Activated CD4-positive, alpha-beta T cell treated with anti-CD3 and anti-CD28 coated beads, Interleukin-2, amount 50 U/mL, for 48 hours (primary cell): ENCODE measurements around the gene GPANK1.

Experiments used
- DNase-seq, 2 experiments: peaks; one replicate each; pipeline ENCODE4 v3.0.0-alpha.2; 2020

The GPANK1 gene

DNA sequence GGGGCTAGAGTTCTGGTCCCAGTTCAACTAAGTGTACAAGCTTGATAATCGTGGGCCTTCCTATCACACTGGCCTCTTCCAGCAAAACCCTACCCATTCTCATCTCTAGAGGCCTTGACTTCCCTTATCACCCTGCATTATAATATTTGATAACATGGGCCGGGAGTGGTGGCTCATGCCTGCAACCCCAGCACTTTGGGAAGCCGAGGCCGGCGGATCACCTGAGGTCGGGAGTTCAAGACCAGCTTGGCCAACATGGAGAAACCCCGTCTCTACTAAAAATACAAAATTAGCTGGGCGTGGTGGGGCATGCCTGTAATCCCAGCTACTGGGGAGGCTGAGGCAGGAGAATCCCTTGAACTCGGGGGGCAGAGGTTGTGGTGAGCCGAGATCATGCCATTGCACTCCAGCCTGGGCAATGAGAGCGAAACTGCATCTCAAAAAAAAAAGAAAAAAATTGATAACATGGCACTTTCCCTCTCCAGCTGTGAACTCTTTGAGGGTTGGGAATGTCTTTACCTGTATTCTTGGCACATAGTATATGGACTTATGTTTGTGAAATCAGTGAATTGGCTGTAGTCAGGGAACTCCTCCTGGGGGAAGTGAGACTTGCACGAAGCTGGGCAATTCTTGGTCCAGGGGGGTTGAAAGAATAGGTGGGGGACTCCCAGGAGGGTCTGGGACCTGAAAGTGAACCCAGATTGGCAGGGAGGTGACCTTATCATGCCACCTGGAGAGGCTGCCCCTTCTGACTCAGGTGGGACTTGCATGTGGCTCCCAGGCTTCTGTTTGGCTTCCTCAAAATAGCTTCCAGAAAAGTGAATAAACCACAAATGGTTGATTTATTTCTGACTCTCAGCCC lies 3.3 kb downstream of the GPANK1 start:
- no peak for DNase-seq

DNA sequence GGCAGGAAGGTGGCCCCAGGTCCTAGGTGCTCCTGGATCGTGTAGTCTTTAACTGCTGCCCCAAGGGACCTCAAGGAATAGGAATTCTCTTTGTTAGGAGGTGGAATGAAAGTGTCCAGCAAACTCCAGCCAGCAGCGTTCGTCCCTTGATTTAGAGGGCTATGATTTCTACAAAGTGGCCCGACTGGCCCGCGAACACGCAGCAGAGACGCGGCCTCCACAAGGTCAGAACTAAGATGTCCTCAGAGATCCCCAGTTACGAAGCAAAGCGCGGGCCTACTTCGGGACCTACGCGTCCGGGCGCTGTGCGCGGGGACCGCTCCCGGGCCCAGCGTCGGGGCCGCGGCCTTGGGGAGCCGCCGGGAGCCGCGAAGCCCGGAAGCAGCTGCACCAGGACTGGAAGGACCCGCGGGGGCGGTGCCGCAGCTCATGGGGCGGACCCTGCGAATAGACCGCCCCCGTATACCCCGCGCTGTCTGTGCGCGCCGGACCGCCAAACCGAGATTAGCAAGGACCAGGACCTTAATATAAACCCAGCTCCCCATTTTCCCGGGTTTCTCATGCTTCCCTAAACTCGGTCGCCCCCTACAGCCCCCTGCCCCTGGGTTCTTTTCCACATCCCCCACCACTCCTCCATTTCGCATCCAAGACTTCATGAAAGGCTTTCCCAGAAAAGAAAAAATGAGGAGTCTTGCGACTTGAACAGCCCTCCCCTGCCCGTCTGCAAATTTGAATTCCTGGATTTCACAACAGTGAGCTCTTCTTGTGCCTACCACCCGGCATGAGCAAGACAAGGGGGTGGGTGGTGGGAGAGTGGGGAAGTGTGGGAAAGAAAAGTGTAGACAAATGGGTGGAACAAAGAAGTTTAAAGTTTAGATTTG lies 4.2 kb downstream of the GPANK1 start, which contains the start of gene C6orf47:
Gene C6orf47 (minus strand): TSS at position 398 of the 881 bp plus-strand sequence. CDS start 831 bp downstream, outside the sequence.
- DNase-seq, result peak; percentile 78 to 84

DNA sequence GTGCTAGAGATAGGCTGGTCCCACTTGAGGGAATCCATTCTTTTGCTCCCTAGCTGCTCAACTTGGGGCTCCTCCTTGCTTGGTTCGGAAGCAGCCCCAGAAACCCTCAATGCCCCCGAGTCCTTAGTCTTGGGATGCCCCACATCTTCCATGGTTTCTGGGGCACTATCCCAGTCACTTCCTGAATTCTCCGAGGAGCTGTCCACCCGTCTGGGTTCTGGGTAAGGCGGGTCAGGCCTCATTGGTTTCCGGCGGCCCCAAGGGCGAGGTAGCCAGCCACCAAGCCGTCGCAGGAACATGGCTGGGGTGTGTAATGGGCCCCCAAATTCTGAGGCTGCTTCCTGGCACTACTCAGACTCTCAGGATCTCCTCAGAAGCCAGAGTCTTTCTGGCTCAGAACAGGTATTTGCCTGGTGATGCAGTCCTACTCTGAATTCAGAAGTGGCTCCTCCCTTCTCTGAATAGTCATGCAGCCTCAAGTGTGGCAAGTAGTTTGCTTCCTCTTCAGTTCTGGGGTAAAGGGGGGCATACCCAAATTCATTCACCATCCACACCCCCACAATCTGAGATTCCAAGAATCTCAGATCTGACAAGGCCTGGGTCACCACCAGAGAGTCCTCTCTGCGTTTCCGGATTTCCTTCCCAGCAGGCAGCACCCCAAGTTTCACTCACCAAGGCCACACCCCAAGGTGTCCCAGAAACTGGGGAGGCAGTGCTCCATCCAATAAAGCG lies 5.0 kb downstream of the GPANK1 start:
- peak; percentile 51 to 66 for DNase-seq

DNA sequence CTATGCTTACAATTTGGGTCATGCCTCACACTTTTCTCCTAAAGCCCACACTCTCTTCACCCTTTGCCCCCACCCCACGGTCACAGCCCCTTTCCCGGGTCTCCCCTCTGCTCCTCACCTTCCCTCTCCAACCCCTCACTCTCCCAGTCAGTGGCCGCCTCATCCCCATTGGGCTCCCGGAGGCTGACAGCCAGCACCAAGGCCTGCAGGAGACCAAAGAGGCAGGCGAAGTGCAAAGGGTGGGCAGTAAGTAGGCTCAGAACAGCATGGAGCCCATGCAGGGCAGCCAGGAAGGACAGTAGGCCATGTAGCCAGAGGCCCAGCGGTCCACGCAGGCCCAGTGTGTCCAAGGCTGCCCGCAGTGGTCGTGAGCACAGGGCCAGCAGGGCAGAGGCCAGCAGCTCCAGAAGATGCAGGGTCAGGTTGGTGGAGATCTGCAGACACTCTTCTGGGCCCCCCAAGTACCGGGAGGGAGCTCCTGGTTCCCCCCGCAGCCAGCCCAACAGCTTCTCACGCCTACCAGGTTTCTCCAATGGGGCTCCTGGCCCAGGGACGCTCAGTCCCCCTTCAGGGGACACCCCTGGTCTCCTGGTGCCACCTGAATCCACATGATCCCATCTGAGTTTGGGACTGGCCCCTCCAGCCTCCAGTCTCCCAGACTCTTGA lies 5.7 kb downstream of the GPANK1 start:
- no peak for DNase-seq

DNA sequence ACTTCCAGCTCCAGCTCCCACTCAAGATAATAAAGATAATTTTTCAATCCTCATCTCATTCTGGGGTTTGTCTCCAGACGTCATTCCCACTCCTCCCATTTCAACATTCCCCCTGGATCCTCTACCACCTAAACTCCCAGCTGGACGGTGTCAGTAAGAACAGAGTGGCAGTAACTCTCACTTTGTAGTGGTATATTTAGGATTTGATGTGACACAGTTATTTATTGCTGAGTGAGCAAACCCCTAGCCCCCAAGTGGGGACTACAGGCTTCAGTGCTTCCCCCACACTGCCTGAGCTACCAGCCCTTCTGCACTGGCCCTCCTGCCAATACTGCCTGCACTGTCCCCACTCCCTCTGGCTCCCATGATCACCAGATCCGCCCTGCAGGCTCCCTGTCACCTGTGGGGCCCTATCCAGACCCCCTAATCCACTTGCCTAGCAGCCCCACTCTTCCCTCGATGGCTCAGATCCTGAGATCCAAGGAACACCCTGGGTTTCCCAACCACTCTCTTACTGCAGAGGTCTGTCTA lies 6.6 kb downstream of the GPANK1 start:
- DNase-seq, result no peak

DNA sequence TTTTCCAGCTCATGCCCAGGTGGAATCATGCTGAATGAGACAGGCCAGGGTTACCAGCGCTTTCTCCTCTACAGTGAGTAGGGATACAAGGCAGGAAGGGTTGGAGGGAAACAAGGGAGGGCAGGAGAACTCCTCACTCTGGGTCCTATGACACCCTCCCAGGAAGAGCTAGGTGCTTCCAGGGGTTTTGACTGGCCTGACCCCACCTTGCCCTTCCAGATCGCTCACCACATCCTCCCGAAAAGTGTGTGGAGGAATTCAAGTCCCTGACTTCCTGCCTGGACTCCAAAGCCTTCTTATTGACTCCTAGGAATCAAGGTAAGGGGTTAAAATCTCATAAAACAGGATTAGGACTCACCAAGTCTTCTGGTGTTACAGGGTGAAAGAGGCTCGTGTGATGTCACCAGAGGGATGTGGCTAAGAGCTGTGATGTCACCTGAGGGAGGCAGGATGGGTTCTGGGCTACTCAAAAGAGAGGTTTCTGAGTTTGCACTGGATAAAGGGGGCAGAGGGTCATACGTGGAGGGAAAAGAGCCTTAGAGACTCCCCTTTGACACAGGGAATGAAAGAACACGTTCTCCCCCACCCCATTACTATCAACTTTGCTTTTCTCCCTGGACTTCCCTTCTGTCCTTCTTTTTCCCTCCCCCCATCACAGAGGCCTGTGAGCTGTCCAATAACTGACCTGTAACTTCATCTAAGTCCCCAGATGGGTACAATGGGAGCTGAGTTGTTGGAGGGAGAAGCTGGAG lies 7.2 kb downstream of the GPANK1 start:
- DNase-seq, result peak in 1 of 2 experiments; percentile 36

DNA sequence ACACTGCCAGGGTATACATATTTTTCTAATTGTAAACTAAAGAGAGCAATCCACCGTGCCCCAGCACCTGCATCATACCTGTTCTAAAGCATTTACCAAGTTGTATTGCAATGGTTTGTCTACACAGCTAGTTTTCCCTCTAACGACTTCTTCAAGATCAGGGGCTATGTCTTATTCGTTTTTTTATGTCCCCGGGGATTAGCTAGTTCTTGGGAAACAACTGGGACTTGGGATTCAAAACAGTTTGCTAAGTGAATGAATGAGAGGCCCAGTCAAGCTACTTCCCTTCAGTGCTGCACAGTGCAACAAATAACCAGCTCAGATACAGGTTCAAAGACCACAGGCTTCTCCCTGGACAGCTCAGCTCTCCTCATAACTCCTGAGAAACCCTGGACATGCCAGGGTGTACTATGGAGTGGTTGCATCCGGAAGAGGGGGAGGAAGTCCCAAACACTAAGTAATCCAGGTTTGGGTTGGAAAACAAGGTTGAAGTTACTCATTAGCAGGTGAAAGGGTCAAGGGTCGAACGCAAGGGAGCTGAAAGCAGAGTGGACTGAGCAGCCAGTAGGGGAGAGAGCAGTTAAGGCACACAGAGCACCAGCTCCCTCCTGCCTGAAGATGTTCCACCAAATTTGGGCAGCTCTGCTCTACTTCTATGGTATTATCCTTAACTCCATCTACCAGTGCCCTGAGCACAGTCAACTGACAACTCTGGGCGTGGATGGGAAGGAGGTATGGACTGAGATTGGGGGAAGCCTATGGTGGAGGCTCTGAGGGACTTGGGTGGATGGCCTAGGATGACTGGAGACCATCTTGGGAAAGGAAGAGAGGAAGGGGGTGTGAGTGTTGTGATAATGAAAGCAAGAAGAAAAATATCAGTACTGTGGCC lies 9.2 kb downstream of the GPANK1 start, which contains the start of gene APOM:
Gene APOM (plus strand): TSS at position 546 of the 889 bp plus-strand sequence. CDS start 73 bp downstream, at position 619.
- no peak for DNase-seq

DNA sequence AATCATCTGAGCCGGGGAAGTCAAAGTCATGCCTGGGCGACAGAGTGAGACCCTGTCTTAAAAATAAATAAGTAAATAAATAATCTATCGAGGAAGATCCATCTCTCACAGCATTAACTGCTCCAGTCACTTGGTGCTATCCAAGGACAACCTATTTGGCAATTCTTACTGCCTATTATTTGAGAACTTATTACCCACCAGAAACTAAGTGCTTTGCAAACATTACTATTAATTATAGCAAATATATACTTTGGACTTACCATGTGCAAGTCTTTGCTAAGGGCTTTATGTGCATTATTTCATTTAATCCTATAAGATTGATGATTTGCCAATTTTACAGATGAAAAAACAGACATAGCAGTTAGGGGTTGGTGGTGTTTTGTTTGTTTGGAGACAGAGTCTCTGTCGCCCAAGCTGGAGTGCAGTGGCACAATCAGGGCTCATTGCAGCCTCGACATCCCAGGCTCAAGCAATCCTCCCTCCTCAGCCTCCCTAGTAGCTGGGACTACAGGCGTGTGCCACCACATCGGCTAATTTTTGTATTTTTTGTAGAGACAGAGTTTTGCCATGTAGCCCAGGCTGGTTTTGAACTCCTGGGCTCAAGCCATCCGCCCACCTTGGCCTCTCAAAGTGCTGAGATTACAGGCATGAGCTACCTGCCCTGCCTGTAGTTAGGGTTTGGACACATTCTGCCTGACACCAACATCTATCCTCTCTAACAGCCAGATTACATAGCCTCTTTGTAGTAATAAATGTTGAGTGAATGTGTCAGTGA lies 10.0 kb downstream of the GPANK1 start:
- no peak for DNase-seq

DNA sequence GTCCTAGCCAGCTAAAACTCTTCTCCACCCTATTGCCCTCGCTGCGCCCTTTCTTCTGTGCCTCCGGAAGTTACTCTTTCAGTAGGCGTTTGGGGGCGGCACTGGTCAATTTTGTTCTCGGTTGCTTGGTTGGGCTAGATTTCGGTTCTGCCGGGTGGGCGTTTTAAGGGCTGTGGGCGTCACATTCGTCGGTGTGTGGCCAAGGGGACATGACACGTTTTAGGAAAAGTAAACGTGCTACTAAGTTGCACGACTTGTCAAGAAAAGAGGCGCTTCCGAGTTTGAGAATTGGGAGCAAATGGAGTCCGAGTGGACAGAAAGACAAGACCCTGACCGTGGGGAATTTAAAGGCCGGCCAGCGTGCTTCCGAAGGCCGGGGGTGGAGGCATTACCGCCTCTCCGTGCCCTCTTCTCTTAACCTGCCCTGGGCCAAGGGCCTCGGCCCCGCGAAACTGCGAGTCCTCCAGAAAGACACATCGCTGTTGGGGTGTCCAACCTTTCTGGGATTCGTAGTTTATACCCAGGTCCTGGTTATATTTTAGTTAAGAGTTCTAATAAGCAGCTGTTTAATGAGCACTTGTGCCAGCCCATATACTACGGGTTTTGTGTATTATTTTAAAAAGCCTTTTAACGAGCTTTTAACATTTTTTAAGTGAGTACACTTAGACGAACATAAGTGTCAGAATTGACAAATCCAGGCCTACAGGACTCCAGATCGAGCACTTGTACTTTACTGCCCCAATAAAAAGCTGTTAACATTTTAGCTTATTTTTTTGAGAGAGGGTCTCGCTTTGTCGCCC lies 11.7 kb downstream of the GPANK1 start:
- peak in 1 of 2 experiments; percentile 89 for DNase-seq

DNA sequence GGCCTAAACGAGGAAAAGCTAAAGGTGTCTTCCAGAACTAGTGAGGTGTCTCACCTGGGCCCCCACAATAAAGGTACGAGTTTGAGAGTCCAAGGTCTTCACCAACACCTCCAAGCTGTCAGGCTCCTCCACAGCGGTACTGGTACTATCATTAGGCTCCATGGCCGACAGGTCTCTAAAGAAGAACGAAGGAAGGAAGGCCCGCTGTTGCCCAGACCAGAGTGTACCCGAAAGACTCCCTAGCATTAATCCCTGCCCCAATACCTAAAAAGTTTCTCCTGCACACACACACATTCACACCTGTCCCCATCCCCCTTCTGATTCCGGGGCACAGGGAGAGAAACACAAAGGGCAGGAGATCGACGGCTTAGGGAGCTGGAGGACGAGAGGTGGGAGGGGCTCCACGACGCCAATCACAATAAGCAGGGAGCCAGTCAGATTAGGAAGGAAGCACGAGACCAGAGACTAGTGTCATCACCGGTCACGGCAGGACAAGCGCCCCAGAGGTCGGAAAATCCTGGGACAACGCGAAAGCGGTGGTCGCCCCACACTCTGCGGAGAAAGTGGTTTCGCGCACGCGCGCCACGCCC lies 13.1 kb downstream of the GPANK1 start:
- DNase-seq, result peak in 1 of 2 experiments; percentile 75

DNA sequence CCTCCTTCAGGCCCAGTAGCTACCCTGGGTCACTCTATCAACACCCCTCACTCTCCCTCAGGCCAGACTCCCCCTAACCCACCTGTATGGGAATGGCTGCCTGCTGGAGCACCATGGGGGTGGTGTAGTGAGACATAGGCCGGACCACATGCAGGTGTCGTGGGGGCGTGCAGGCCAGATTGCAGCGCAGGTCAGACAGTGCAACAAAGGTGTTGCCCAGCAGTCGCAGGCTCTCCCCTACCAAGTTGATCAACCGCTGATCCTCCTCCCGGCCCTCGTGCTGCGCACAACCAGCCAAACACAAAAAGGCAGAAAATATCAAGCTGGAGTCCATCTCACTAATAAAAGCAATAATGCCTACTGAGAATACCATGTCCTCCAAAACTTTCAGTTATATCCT lies 19.5 kb downstream of the GPANK1 start:
- no peak for DNase-seq

DNA sequence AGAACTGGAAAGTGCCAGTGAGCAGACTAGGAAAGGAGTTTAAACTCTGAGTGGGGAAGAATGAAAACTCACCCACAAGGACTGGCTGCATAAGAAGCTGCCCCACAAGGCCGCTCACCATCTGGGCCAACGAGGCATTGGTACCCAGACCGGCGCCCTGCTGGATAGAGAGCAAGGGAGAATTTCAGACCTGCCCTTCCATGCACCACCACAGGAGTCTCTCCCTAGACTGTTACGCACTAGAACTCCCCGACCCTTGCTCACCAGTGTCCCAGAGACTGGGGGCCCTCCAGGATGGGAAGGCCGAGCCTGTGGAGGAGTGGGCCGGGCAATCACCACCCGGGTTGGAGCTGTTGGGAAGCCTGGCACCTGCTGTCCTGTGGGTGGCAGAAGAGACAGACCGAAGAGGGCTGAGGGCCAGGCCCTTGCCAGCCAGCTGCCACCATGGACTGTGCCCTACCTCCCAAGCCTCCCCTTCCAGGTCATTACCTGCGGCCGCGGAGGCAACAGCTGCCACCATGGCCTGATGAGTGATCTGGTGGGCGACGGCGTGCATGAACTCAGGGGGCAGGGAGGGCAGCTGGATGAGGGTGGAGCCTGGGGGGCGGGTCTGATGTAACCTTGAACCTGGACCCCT lies 20.9 kb downstream of the GPANK1 start:
- DNase-seq, result no peak

DNA sequence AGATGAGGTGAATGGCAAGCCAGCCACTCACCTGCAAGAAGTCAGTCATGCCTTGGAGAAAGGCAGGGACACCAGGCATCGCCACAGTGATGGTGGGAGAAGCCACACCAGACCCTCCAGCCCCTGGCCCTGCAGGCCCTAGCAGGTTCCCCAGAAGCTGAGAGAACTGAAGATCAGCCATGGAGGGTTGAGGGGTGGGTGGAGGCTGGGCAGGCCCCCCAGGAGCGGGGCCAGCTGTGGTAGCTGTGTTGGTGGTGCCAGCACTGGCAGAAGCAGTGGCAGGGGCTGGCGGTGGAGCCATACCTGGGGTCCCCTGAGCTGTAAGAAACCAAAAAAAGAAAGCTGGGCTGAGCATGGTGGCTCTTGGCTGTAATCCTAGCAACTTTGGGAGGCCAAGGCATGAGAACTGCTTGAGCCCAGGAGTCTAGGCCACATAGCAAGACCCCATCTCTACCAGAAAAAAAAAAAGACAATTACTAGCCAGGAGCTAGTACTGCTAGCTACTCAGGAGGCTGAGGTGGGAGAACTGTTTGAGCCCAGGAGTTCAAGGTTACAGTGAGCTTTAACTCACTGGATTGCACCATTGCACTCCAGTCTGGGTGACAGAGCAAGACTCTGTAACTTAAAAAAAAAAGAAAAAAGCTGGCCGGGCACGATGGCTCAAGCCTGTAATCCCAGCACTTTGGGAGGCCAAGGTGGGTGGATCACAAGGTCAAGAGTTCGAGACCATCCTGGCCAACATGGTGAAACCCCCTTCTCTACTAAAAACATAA lies 21.8 kb downstream of the GPANK1 start:
- DNase-seq, result no peak

DNA sequence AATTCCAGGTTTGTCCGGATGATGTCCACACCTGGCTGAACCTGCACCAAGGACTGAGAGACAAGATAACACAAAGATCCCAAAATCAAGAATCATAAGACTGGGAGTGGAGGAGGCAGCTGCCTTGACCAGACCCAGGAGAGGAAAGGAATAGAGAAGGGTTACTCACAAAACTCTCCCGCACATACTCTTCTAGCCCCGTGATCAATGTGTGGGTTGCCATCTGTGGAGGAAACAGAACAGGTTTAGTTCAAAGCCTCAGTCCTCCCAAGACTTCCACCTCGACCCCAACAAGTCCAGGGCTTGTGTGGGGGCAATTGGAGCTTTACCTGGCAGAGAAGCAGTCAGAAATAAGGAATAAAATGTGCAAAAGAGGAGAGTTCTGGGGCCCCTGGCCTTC lies 23.4 kb downstream of the GPANK1 start:
- DNase-seq, result no peak

DNA sequence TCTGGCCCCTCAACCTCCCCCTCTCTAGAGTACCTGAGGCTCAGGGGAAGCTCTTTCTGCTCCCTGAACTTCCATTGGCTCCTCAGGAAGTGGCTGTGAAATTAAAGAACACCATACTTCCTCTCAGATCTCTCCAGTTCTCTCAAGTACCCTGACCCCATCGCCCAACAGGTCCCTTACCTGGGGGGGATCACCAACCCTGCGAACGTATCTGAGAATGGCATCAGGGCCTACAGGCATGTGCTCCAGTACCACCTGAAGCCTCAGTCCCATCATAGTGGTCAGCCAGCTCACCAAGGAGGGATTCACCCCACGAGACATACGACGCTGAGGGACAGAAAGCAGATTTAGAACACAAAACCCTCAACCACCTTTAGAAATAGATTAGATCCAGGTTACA lies 24.2 kb downstream of the GPANK1 start:
- DNase-seq, result no peak

DNA sequence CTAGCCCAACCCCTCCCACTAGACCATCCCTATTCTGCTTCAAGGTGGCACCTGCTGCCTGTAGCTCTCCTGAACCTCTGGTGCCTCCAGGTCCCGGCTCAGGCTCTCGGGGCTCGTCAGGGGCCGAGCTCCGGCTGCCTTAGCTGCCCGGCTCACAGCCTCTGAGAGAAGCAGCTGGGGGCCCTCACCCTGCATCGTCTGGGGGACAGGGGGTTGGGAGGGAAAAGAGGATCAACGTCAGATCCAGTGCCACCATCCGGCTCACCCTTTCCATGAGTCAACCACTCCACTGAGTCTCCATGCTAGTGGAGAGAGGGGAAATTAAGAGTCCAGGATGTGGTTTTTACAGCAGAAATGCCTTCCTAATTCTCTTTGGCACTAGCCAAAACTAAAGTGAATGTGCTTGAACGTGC lies 25.3 kb downstream of the GPANK1 start:
- peak; percentile 53 to 63 for DNase-seq

DNA sequence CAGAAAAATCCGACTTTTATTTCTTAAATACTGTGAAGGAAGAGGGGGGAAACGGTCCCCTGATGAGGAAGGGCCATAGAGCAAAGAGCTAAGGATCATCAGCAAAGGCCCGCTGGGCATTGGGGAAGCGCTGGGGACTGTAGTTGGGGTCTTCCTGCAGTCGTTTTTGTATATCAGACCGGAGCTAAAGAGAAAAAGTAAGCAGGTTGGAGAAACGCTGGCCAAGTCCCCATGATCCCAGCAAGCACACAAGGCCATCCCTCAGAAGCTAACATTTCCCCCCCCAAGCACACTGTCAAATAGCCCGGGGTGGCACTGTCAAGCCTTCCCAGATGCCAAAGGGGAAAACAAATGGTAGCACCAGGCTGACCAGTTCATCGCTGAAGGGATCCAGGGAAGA lies 25.8 kb downstream of the GPANK1 start:
- DNase-seq, result no peak
